Stomach (tissue), 9 donors: ENCODE measurements around the gene SALL2. TPM values are rescaled to one million over a fixed set of nuclear protein-coding genes. Genes with fewer than 3 reads are reported as not detected.

Experiments used
- DNase-seq, 2 donors: peaks; one replicate each; pipeline versions ENCODE4 v3.0.0 to v3.0.0-alpha.2; 2013 to 2019
- H3K27ac ChIP-seq, 5 donors: fragments of 200-600 bp in 4 of 5; sonication (generic) in 4 of 5; one replicate each; pipeline ENCODE4 v1.5.1; 2013 to 2019; ENCODE audit warnings: mild to moderate bottlenecking in 1 of 5, moderate library complexity in 1 of 5
- H3K27me3 ChIP-seq, 3 donors: fragments of 200-600 bp; sonication (generic); one replicate each; pipeline ENCODE4 v1.5.1; 2017 to 2019; ENCODE audit warnings: mixed run types in 1 of 3
- H3K36me3 ChIP-seq, 4 donors: fragments of 200-600 bp; sonication (generic); 1 replicate in 3 of 4; 2 replicates in 1 of 4; pipeline ENCODE4 v1.5.1; 2016 to 2019
- H3K4me1 ChIP-seq, 4 donors: fragments of 200-600 bp; sonication (generic); one replicate each; pipeline ENCODE4 v1.5.1; 2016 to 2019
- H3K4me3 ChIP-seq, 4 donors: fragments of 200-600 bp; sonication (generic) in 3 of 4; one replicate each; pipeline ENCODE4 v1.5.1; 2016 to 2019; ENCODE audit warnings: mild to moderate bottlenecking in 1 of 4
- H3K9me3 ChIP-seq, 4 donors: fragments of 200-600 bp; sonication (generic); one replicate each; pipeline ENCODE4 v1.5.1; 2016 to 2019
- EP300 ChIP-seq: sonication (generic); formaldehyde crosslinking; IDR thresholded peaks from one replicate; pipeline ENCODE4 v1.6.1; 2017; ENCODE audit warnings: antibody characterized with exemption
- POLR2A ChIP-seq, 4 donors: fragments of 450-650 bp; IDR thresholded peaks; one replicate each; pipeline ENCODE4 v1.6.1; 2016; ENCODE audit warnings: antibody characterized with exemption in 4 of 4, control low read depth in 2 of 4, mild to moderate bottlenecking in 1 of 4, moderate library complexity in 1 of 4
- POLR2AphosphoS5 ChIP-seq, 3 donors: sonication (generic); formaldehyde crosslinking; IDR thresholded peaks; one replicate each; pipeline ENCODE4 v1.6.1; 2016; ENCODE audit warnings: antibody characterized with exemption in 3 of 3
- WGBS, 5 donors: extraction: QIAGEN DNeasy Blood & Tissue Kit in 3 of 5; methylation state at CpG; one replicate each; pipeline versions ENCODE4 v1.1.5 to v1.1.7; 2013 to 2018; 5-methylcytosine and 5-hydroxymethylcytosine counted together
- intact Hi-C: fragments of 100-400 bp; cut with DNase I; formaldehyde crosslinking; loops from one replicate; pipeline ENCODE4 v1.15.1; 2023; ENCODE audit warnings: low total_unique reads
- polyA plus RNA-seq, 3 donors: library from polyadenylated mRNA; stranded (reverse); fragments of 200-250 nt; gene quantifications; one replicate each; pipeline ENCODE4 v1.2.3, GENCODE V29; 2013
- total RNA-seq, 5 donors: library from RNA; depleted of rRNA; stranded (reverse); fragments of >200 nt; gene quantifications; one replicate each; pipeline versions ENCODE4 v1.1.0 to v1.2.3, GENCODE V29; 2014 to 2016
- TF ChIP-seq, protein P1 (sequence below), 7 experiments: fragments of 450-650 bp in 4 of 7; fragments of 200-600 bp in 3 of 7; sonication (generic) in 3 of 7; IDR thresholded peaks; one replicate each; pipeline ENCODE4 v1.5.1; 2016 to 2019; ENCODE audit warnings: antibody characterized with exemption in 7 of 7, control low read depth in 2 of 7, mild to moderate bottlenecking in 1 of 7
- donor health status: healthy with polysubstance abuse.
- donor health status: Bipolar disorder and iron deficiency.
- donor health status: healthy.

SALL2 gene
- total and polyA plus RNA-seq, 8 donors: 2.5 to 15.2 (median 3.2) TPM; not detected in 2

- intact Hi-C loops: no loop called here
- peaks cover 8 to 12% (median 11%) of the 10 kb centered on the region in 4 donors for H3K4me1 ChIP-seq
- no peaks in the 10 kb centered on the region for H3K36me3 ChIP-seq
- H3K27me3 ChIP-seq: peaks cover 0 to 66% (median 23%) of the 10 kb centered on the region in 3 donors
- H3K4me3 ChIP-seq: peak overlapping the region; percentile 37 to 42 (median 40)
- TF ChIP-seq, protein P1, sequence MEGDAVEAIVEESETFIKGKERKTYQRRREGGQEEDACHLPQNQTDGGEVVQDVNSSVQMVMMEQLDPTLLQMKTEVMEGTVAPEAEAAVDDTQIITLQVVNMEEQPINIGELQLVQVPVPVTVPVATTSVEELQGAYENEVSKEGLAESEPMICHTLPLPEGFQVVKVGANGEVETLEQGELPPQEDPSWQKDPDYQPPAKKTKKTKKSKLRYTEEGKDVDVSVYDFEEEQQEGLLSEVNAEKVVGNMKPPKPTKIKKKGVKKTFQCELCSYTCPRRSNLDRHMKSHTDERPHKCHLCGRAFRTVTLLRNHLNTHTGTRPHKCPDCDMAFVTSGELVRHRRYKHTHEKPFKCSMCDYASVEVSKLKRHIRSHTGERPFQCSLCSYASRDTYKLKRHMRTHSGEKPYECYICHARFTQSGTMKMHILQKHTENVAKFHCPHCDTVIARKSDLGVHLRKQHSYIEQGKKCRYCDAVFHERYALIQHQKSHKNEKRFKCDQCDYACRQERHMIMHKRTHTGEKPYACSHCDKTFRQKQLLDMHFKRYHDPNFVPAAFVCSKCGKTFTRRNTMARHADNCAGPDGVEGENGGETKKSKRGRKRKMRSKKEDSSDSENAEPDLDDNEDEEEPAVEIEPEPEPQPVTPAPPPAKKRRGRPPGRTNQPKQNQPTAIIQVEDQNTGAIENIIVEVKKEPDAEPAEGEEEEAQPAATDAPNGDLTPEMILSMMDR (IDR thresholded peaks at IDR 0.05): no peak
- no peak for TF ChIP-seq EP300
- no peak for TF ChIP-seq POLR2A (IDR thresholded peaks at IDR 0.05)
- TF ChIP-seq POLR2AphosphoS5 (IDR thresholded peaks at IDR 0.05): no peak
- no peak for DNase-seq
- no peak overlapping the region for H3K27ac ChIP-seq
- 6 to 14% (median 10%) methylated on average over 3 of the region's 3 CpGs for WGBS, 5 donors
- no peaks in the 10 kb centered on the region for H3K9me3 ChIP-seq
Observed at GRCh38 chr14:21537090-21537424, 10.9 kb upstream of the SALL2 start.

DNA sequence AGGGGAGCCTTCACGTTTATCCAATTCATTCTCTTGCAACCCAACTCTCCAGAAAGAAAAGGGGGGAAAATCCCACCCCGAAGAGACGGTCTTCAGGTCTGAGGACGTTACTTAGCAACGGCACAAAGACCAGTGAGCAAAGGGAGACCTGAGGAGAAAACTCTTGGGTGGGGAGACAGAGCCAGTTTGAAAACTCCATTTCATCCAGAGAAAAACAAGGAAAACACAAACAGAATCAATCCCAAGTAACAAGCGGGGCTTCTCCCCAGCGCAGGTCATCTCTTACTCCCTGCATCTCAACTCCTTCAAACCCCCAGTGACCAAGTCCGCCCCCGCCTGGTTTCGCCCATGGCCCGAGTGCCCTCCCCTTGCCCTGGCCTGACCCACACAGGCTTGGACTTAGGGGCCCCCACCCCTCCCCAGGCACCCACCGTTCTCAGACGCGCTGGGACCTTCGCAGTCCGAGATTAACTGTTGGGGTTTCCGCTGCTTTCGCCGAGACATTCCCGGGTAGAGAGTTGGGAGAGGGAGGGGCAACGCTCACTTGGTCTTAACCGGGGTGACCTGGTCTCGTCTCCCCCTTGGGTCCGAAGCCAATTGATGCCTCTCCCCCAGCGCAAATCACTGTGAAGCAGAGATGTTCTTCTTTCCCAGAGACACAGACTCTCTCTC, 10.4 kb upstream of the SALL2 start:
- no peaks in the 10 kb centered on the region for H3K9me3 ChIP-seq
- peaks cover 8 to 12% (median 11%) of the 10 kb centered on the region in 4 donors for H3K4me1 ChIP-seq
- peak overlapping the region; percentile 37 to 42 (median 40) for H3K4me3 ChIP-seq
- TF ChIP-seq, protein P1 (IDR thresholded peaks at IDR 0.05): no peak
- no peak for TF ChIP-seq POLR2A (IDR thresholded peaks at IDR 0.05)
- TF ChIP-seq POLR2AphosphoS5 (IDR thresholded peaks at IDR 0.05): no peak
- no peak for TF ChIP-seq EP300
- intact Hi-C loops: no loop called here
- 3 to 6% (median 4%) methylated on average over 25 of the region's 25 CpGs for WGBS, 5 donors
- H3K27me3 ChIP-seq: peaks cover 0 to 66% (median 23%) of the 10 kb centered on the region in 3 donors
- no peaks in the 10 kb centered on the region for H3K36me3 ChIP-seq
- no peak overlapping the region for H3K27ac ChIP-seq
- peak in 1 of 2 donors; percentile 51 for DNase-seq

GRCh38 chr14:21535545-21536417, 9.6 kb upstream of the SALL2 start:
- Histone ChIP-seq H3K27me3 (peaks cover 0 to 66% (median 23%) of the 10 kb centered on the region in 3 donors), H3K9me3 (no peaks in the 10 kb centered on the region), H3K4me1 (peaks cover 8 to 12% (median 11%) of the 10 kb centered on the region in 4 donors), H3K36me3 (no peaks in the 10 kb centered on the region), H3K4me3 (peak overlapping the region in 2 of 4 donors; percentile 38 to 42), H3K27ac (no peak overlapping the region)
- TF ChIP-seq EP300 (no peak), POLR2AphosphoS5 (IDR thresholded peaks at IDR 0.05) (no peak), POLR2A (IDR thresholded peaks at IDR 0.05) (no peak)
- TF ChIP-seq, protein P1 (IDR thresholded peaks at IDR 0.05): no peak
- intact Hi-C loops: no loop called here
- 24 to 29% (median 27%) methylated on average over 6 of the region's 6 CpGs for WGBS, 5 donors
- DNase-seq: no peak

GRCh38 chr14:21534576-21534975, 8.4 kb upstream of the SALL2 start:
- intact Hi-C loops: no loop called here
- DNase-seq: no peak
- Histone ChIP-seq H3K27ac (no peak overlapping the region), H3K27me3 (peaks cover 0 to 59% (median 23%) of the 10 kb centered on the region in 3 donors), H3K4me3 (no peak overlapping the region), H3K9me3 (no peaks in the 10 kb centered on the region), H3K4me1 (peaks cover 8 to 12% (median 11%) of the 10 kb centered on the region in 4 donors), H3K36me3 (no peaks in the 10 kb centered on the region)
- TF ChIP-seq EP300 (no peak), POLR2AphosphoS5 (IDR thresholded peaks at IDR 0.05) (no peak), POLR2A (IDR thresholded peaks at IDR 0.05) (no peak)
- TF ChIP-seq, protein P1 (IDR thresholded peaks at IDR 0.05): no peak
- WGBS, 5 donors: 67 to 84% (median 77%) methylated on average over 4 of the region's 4 CpGs
